DMS114 treated with DMSO at 0.1 percent for 48 hours (cell line): ENCODE results near the gene IMP4.

Experiments
- DNase-seq: peaks from one replicate; lab custom pipeline; 2025; ENCODE audit not compliant: unreplicated experiment; lab: John Stamatoyannopoulos, UW

The IMP4 gene

DNA sequence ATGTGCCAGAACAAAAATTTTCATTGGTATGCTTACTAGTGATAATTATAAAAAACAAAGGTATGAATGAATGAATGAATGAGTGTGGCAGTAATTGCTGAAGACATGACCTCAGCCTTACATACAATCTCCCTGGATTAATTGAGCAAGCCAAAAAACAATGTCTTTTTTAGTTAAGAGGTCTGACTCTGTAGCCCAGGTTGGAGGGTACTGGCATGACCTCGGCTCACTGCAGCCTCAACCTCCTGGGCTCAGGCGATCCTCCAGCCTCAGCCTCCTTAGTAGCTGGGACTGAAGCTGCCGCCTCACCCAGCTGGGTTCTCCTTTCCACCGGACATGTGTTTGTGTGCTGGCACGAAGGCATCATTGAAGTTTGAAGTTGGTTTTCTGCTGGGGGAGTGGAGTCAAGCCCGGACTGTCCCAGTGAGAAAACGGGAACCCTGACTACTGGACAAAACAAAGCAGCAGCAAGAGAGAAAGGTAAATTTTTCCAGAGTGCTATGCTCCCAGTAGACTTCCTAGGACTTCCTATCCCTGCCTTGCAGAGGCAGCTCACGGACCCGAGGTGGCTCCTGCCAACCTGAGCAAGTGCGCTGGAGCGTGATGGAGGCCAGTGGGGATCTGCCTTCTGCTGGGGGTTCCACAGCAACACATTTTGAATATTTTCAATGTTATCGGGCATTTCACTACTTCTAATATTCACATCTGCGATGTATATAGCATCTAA lies 6.4 kb upstream of the IMP4 start:
- no peak for DNase-seq

DNA sequence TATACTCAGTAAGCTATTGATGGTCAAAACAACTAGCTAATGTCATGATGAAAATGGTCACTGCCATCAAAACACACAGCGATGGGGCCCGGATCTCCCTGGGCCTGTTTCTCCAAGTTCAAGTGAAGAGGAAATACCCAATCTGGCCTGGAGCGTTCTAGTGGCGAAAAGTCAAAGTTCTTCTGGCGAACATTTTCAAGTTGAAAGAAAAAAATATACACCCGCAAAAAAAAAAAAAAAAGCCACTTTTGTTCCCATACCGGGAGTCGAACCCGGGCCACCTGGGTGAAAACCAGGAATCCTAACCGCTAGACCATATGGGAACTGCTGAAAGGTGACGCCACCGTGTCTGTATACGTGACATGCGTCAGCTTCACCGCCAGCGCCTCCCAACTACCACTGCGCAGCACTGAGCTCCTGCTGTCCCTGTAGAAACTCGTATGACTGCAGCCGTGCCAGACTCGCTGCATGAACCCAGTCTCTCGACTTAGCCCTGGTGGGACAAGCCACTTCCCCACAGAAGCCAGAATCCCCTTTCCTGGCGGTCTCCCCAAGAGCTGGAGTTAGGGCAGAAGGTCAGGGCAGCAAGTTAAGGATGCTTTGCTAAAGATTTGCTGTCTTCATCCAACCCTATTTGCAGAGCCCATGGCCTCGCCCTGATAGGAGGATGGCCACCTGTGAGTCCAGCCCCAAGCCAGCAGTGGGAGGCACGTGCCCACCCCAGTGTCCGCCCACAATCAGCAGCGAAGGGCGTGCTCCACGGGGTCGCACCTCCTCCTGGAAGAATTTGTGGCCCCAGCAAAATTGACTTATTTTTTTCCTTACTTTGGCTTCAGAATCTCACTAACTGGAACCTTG lies 5.6 kb upstream of the IMP4 start:
- peak; percentile 36 for DNase-seq

DNA sequence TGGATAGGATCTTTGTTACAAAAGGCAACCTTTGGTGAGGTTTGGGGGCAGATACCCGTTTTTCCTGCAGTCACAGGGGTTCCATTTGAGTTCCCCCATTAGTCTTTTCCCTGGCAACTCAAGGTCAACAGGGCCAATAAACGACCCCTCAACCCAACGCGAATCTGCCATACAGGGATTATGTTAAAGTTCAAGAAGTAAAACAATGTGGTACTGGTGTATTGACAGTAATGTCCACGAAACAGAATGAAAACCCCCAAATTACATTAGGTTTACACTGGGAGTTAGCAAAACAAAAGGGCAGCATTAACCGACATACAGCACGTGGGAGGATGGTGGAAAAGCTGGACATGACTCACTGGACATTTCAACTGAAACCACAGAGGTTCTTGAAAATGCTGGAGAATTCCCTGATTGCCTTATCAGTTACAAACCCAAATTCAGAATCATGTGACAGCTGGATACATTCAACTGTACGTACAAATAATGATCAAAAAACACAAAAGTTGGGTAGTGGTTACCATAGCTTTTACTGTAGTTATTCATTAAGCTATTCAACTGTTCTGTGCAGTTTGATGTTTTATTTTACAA lies 4.9 kb upstream of the IMP4 start:
- DNase-seq = no peak

DNA sequence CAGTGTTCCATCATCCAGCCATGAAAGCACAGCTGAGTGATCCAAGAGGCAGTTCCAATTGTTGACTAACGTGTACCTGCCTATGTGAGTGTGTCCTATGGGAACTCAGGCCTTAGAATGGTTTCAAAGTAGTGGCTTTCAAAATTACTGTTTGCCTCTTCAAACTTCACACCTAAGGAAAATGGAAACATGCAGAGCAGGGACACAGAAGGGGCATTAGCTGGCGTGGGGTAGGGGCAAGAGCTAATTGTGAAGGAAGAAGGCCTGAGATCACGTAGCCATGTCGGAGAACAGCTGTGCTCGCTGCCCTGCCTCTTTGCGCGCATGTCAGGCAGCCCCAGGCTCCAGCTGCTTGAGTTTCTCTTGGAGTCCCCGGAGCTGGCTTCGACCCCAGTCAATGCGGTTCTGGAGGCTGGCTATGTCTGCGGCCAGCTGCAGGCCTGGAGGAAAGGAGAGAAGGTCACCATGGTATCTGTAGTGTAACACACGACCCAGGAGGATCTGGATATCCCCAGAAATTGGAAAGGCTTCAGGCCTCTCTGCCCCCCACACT lies 3.8 kb upstream of the IMP4 start:
- DNase-seq = no peak

DNA sequence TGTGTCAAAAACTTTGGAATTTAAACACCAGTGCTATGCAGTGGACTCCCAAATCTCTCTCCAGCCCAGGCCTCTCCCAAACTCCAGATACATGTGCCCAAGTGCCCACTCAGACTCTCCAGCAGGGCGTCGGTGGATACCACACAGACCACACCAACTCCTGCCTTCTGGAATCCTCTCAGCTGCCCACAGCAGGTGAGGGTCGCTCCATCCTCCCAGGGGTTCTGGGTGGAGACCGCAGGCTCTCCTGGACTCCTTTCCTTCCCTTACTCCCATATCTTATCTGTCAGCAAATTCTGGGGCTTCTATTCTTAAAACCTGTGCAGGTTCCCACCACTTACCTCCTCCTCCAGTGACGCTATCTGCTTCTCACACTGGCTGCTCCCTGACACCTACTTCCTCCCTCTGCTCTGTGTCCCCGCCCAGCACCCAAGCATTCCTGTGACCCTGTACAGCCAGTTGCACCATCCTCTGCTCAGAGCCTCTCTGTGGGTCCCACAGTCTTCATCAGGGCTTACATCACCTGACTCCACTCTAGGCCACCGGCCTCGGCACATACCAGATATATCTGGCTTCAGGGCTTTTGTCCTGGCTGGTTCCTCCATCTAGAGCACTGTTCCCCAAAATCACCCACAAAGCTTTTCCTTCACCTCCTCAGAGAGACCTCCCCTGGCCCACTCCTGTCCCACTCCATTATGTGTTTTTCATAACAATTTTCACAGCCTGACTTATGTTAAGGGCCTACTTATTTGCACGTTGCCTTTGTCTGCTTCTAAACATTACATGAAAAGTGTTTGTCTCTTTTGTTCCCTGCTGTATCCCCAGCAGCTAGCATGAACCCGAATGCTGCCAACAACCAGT lies 2.6 kb upstream of the IMP4 start:
- DNase-seq = no peak

DNA sequence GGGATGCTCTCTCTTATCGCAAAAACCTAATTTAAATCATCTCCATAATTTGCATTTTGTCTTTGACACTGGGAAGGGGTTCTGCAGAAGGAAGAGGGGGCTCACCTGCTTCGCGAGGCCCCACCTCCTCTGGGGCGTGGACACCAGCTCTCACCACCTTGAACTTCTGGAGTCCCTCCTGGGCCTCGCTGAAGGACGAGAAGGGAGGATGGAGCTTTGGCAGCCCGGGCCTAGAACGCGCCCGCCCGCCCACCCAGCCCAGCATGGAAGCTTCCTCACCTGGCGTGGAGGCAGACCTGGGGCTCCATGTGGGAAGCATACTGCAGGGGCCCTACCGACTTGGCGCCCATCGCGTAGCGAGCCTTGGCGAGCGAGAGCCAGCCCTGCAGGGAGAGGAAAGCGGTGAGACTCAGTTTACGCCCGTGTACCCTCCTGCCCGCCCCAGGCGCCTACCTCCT lies 1.1 kb upstream of the IMP4 start:
- DNase-seq = no peak

- DNase-seq = peak; percentile 83
Measured at GRCh38 chr2:130342020-130342532, 621 bp upstream of the IMP4 start.

GRCh38 chr2:130344578-130344977 lies 1.9 kb downstream of the IMP4 start:
- no peak for DNase-seq

- DNase-seq = no peak
Measured at GRCh38 chr2:130345091-130345490, 2.4 kb downstream of the IMP4 start.

GRCh38 chr2:130345611-130346010 lies 2.9 kb downstream of the IMP4 start:
- DNase-seq = no peak

- DNase-seq = no peak
Measured at GRCh38 chr2:130346041-130346740, 3.5 kb downstream of the IMP4 start.

- no peak for DNase-seq
Measured at GRCh38 chr2:130346741-130347066, 4.0 kb downstream of the IMP4 start.

- no peak for DNase-seq
Measured at GRCh38 chr2:130347220-130347925, 4.7 kb downstream of the IMP4 start.

DNA sequence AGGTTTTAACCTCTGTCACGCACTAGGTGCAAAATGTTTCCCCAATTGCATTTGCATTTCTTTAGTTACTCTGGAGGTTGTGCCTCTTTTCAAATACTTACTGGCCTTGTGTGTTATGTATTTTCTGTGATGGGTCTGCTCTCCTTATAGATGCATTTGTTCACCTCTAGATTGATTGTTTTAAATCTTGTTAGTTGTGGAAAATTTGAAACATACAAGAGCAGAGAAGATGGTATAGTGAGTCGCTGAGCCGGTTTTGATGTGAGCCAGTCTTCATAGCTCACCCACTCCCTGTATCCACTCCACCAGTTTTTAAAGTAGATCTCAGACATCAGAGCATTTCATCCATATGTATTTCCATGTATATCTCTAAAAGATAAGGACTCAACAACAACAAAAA lies 6.5 kb downstream of the IMP4 start:
- no peak for DNase-seq

- DNase-seq = no peak
Measured at GRCh38 chr2:130351711-130352110, 9.0 kb downstream of the IMP4 start.

GRCh38 chr2:130352237-130352636 lies 9.5 kb downstream of the IMP4 start:
- no peak for DNase-seq

GRCh38 chr2:130353291-130354138 lies 10.8 kb downstream of the IMP4 start:
- DNase-seq = no peak

DNA sequence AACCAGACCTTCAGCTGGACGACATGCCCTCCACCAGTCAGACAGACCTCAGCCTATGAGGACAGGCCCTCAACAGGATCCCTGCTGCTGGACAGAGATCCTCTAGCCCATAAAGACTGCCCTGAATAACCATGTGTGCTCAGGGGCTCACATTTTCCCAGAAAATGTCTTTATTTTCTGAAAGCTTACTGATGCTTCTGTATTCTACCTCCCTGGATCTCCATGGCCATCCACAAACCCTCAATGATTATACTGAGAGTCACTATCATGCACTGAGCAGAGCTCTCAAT lies 11.4 kb downstream of the IMP4 start:
- no peak for DNase-seq

DNA sequence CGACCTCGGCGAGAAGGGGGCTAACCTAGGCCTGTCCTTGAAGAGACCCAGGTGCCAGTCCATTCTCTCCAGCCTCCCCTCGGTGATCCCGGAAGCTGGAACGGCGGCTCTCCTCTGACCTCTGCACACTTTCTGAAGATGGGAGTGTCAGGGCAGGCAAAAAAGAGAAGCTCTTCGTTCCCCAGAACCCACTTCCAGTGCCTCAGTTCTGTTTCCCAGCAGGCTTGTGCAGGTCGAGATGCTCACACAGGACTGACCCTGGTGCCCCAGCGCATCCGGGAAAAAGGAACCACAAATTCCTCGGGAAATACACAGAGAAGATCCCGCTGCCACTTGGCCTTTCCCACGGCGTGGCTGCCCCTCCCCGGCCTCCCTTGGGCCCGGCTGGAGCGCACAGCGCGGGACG lies 12.5 kb downstream of the IMP4 start:
- no peak for DNase-seq
